Stimulated activated CD8-positive, alpha-beta memory T cell treated with anti-CD3 and anti-CD28 coated beads, Interleukin-15, amount 100 ng/mL, for 24 hours (primary cell): ENCODE measurements around the gene FOLR2.
A peak's percentile ranks its signal among the peaks of the same experiment; 100 is the strongest.

ENCODE experiments used
- DNase-seq: peaks from one replicate; pipeline ENCODE4 v3.0.0-alpha.2; 2020; ENCODE audit warnings: low read depth

Gene FOLR2

GRCh38 chr11:72208281-72208680 is 8.3 kb upstream of the FOLR2 start:
- no peak for DNase-seq

GRCh38 chr11:72209101-72209500 is 7.5 kb upstream of the FOLR2 start:
- no peak for DNase-seq

DNA sequence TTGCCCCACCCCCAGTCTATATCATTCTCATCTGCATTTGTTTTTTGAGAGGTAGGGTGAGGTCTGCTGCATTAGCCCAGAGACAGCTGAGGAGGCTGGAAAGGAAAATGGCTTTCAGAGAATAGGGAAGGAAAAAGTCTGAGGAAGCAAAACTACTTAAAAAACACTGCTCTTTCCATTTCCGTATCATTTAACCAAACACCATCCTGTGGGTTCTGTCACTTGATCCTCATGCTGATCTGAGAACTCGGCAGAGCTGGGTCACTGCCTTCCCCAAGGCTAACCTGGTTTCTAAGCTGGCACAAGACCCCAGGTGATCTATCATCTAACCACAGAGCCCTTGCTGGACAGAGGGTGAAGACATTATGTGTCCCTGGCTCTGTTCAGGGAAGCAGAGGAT is 1.2 kb downstream of the FOLR2 start:
- DNase-seq = no peak

GRCh38 chr11:72218251-72218745 is 1.7 kb downstream of the FOLR2 start:
- DNase-seq = no peak

GRCh38 chr11:72220696-72221363 is 4.2 kb downstream of the FOLR2 start:
- no peak for DNase-seq

DNA sequence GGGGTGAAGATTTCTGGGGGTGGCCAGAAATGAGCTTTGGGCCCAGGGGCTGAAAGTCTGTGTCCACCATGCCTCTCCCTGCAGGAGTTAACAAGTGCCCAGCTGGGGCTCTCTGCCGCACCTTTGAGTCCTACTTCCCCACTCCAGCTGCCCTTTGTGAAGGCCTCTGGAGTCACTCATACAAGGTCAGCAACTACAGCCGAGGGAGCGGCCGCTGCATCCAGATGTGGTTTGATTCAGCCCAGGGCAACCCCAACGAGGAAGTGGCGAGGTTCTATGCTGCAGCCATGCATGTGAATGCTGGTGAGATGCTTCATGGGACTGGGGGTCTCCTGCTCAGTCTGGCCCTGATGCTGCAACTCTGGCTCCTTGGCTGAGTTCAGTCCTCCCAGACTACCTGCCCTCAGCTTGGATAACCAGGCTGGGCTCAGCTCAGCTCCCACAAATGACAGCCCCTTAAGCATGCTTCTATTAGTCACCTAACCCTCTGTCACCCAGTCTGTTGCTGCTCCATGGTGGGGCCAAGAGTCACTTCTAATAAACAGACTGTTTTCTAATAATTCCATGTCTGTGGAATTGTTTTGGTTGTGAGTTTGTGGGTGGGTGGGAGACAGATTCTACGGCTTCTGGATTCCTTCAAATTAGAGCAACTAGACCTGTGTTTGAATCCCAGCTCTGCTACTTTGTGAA is 4.9 kb downstream of the FOLR2 start:
- no peak for DNase-seq

DNA sequence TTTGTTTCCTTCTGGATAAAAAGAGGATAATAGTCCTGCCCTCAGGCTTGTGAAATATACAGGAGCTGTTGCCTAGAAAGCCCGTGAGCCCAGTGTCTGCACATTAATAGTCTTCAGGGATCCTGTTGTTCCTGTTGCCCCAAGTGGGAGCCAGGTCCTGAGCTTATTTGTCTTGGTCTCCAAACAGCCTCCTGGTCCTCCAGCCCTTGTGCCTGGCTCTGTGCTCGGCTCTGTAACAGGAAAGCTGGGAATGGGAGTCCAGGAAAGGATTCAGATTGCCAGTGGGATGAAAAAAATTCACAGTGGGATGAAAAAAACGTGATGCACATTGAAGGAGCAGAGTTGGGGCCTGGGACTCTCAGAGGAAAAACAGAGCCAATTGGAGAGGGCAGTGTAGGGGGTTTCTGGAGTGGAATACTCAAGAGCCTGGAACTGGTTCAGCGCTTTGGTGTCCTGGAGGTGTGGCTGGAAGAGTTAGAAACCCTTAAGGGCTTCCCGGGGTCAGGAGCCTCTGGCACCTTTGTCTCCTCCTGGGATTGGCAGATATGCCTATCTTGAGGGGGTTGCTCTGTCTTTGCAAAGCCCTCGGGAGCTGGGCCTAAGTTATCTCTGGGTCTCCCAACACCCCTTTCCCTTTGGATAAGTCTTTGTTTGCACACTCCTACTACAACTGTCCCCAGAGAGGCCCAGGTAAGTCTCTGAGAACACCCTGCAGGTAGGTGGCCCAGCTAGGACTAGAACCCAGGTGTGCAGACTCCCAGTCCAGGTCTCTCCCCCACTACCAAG is 5.7 kb downstream of the FOLR2 start:
- DNase-seq = no peak

DNA sequence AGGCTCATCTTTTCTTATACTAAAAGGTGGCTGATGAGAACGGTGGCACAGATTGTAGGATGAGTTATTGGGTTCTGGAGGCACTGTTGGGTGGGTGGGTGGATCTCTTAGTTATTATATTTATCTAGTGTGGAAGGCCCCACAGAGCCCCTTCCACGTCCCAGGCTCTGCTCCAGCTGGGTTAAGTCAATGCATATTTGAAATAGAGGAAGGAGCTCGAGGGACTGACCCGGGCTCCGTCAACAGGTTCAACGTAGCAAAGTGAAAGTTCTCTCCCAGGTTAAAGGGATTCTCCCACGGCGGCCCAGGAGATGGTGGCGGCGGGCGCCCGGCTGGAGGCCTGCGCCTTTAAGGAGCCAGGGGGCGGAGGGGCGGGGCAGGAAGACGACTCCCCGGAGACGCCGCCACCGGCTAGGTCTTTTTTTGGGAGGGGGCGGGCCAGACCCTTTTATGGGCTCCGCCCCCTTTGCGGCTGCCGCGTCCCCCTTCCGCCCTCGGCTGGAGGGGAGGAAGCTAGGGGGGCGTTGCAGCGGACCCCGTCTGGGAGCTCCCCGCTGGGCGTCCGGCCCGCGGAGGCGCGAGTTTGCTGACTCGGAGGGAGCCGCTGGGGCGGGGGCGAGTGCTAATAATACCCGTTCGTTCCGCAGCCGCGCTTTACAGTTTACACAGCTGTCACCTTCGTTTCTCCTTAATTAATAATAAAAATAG is 6.5 kb downstream of the FOLR2 start:
- DNase-seq = peak; percentile 80

DNA sequence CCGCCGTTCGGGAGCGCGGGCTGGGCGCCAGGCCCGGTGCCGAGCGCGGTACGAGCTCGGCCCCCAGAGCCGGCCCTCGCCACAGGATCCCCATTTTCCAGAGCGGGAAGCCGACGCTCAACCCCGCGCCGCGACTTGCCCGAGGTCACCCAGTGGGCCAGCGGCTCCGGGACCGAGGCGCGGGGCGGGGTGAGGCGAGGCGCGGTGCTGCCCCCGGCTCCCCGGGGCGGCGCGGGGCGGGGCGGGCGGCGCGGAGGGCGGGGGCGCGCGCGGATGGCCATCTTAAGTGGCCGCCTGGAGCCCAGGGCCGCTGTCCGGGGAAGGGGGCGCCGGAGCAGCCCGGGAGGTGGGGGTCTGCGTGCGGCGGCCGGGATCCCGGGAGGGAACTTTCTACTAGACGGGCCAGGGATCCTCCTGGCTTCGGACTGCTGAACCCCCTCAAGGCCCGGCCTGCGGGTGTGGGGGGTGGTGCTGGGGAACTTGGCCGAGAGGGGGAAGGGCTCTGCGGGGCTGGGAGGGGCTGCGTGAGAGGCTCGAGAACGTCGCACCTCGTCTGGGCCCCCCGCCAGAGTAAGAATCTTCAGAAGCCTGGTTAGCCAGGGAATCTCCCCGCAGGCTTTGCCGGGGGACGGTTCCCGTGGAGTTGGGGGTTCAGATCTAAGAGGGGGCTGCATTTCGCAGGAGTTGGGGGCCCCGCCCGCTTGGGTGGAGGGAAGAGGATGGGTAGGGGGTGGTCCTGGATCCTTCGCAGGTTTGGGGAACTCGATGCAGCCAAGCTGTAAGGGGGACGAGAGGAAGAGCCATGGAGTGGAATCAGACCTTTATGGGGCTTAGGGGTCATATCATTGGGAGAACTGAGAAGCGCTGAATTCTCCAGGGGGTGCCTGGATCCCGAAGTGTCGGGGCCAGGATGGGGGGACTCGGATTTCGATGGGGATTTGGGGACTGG is 7.3 kb downstream of the FOLR2 start:
- peak; percentile 33 for DNase-seq

DNA sequence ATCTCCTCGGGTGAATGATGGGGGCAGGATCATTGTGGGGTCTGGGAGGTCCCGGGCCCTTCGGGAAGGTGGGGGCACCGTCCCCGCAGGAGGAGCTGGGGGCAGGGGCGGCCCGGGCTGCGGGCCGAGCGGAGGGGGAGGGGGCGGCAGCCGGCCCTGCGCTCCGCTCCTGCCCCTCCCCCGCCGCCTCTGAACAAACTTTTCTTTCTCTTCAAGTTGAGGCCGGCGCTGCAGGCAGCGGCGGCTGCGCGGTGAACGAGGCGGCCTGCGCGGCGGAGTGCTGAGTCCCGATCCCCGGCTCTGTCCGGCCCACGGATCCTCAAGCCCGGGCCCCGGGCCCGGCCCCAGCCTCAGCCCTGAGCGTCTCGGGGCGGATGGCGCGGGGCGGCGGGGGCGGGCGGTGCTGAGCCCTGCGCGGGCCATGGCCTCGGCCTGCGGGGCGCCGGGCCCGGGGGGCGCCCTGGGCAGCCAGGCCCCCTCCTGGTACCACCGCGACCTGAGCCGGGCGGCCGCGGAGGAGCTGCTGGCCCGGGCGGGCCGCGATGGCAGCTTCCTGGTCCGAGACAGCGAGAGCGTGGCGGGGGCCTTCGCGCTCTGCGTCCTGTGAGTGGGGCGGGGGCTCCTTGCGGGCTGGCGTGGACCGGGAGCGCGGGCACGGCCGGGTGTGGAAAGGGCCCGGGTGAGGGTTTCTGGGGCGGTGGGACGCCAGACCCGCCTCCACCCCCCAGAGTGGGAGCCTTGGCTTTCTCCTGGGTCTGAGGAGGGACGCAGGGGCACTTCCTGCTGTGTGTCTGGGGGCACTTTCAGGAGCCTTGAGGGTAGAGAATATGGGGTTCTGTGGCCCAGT is 8.2 kb downstream of the FOLR2 start, which contains the start of gene INPPL1:
INPPL1 (plus strand) TSS at position 204 of the 847 bp plus-strand sequence; CDS start at position 422, 218 bp downstream.
- no peak for DNase-seq

DNA sequence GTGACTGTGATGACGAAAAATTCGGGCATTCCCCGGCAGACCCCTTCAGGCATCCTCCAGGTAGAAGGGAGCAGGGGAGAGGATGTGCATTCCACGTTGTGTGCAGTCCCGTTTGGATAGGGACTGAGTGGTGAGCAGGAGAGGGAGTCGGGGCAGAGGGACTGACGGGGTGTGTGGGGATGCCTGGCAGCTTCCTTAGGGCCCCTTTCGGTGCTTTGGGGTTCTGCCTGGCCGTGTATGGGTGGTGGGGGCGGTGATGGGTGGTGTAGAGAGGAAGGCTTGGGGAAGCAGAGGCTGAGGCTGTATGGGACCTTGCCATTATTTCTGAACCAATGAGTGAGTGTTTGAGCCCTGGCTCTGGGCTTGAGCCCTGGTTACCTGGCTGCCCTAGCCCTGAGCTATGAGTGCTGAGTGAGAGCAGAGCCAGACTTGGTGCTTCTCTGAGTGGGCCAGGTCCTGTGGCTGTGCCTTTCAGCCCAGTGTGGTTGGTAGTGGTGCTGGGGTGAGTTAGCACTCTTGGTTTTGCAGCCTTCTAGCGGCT is 8.9 kb downstream of the FOLR2 start:
- no peak for DNase-seq

- DNase-seq = no peak
Observed at GRCh38 chr11:72226701-72227100, 10.1 kb downstream of the FOLR2 start.

DNA sequence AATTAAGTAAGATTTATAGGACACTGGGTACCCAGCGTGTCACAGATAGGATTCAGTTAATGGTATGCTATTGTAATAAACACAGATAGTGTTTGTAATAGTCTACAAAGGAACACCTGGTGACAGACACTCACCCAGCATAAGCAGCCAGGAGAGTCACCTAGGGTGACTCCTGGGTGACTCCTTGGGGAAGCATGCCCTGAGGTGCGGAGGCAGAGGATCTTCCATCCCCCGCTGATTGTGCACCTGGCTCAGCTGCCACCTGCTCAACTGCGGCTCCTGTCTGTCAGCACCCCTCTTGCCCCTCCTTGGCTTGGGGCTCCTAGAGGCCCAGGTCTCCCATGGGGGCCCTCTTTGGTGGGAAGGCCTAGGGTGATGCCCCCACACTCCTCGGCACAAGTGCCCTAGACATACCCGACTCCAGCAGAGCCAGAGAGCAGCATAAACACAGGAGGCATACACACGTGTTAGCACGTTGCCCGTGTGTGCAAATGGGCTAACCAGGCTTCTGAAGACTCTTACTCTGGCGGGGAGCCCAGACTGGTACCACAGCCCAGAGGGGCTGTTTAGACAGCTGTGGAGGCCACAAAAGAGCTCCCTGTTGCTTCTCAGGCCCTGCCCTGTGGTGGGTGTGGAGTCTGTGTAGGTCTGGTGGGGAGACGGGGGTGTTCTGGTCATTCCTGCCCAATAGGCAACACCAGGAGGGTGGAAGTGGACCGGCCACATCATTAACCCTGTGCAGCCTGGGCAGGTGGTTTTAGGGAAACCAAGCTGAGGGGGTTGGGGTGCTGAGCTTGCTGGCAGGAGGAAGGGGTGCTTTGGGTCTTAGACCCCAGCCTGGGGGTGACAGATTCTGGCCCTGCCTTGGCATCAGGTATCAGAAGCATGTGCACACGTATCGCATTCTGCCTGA is 11.0 kb downstream of the FOLR2 start:
- no peak for DNase-seq

GRCh38 chr11:72228229-72228843 is 11.7 kb downstream of the FOLR2 start:
- DNase-seq = no peak

DNA sequence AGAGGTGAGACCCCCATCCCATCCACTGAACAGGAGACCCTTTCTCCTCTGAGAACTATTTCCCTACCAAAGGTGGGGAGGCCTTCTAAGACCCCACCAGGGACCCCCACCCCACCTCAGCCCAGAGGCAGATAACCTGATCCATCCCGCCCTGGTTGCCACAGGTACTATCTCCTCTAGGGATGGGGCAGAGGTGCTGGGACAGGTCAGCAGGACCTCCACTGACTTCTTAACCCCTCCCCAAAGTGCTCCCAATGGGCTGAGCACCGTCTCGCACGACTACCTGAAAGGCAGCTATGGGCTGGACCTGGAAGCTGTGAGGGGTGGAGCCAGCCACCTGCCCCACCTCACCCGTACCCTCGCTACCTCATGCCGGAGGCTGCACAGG is 12.2 kb downstream of the FOLR2 start:
- no peak for DNase-seq

GRCh38 chr11:72229336-72229924 is 12.8 kb downstream of the FOLR2 start:
- no peak for DNase-seq

DNA sequence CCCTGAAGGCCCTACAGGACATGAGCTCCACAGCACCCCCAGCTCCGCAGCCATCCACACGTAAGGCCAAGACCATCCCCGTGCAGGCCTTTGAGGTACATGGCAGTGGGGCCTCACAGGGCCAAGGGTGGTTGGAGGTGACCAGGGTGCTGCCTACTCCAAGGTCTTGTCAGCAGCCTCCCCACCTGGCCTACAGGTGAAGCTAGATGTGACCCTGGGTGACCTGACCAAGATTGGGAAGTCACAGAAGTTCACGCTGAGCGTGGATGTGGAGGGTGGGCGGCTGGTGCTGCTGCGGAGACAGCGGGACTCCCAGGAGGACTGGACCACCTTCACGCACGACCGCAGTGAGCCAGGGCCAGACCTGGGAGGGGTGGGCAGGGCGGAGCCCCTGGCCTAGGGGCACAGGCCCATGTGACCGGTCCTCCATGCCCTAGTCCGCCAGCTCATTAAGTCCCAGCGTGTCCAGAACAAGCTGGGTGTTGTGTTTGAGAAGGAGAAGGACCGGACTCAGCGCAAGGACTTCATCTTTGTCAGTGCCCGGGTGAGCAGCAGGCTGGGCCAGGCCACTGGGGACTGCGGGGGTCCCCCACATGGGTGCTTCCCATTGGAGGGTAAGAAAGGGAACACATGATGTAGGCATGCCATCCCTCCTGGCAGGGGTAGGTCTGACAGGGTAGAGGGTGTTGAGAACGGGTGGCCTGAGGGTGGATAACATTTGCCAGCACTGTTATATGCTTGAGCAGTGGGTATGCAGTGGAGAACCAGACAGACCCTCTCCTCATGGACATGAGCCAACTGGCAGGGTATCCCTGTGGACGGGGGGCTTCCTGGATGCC is 13.6 kb downstream of the FOLR2 start:
- DNase-seq = no peak
